Stimulated activated CD4-positive, alpha-beta T cell treated with anti-CD3 and anti-CD28 coated beads, Interleukin-15, amount 100 ng/mL, for 24 hours (primary cell): ENCODE data around the gene RECQL5.

ENCODE experiments used
- DNase-seq: peaks from one replicate; pipeline ENCODE4 v3.0.0-alpha.2; 2020

The RECQL5 gene

DNA sequence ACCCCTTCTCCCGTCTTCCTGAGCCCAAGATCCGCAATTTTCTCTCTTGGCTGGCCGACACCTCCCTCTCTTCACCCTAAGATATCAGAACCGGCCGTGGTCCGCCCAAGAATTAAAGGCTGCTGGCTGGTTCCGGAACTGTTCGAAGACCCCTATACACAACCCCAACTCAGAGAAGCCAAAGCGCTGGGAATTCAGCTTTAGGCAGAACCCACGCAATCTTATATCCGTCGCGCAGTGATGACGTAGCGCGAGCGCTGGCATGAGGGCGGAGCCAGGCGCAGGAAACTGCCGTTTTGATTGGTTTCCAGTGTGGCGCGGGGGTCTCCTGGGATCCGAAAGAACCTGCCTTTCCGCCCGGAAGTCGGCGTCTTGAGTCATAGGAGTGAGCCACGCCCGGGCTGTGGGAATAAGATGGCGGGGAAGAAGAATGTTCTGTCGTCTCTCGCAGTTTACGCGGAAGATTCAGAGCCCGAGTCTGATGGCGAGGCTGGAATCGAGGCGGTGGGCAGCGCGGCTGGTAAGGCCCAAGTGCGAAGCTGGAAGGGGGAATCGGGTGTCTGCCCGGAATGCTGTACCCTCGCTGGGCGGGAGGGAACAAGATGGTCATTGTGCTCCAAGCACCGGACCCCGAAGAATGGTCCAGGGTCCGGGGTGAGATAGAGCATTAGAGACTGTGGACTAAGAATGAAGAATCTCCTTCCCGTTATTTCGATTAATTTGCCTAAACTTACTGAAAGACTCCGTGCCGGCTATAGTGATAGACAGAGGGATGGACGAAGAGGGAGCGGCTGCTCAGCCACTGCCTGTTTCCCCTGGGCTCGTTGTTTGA, at the start of gene RECQL5, which contains the start of gene SAP30BP:
RECQL5 (minus strand) TSS at position 196 of the 832 bp plus-strand sequence. CDS start 597 bp downstream, outside the sequence.
SAP30BP (plus strand) TSS at position 380 of the 832 bp plus-strand sequence; CDS start at position 415, 35 bp downstream.
- peak; percentile 98 for DNase-seq

GRCh38 chr17:75712446-75712845, 45.5 kb upstream of the RECQL5 start:
- DNase-seq: no peak

DNA sequence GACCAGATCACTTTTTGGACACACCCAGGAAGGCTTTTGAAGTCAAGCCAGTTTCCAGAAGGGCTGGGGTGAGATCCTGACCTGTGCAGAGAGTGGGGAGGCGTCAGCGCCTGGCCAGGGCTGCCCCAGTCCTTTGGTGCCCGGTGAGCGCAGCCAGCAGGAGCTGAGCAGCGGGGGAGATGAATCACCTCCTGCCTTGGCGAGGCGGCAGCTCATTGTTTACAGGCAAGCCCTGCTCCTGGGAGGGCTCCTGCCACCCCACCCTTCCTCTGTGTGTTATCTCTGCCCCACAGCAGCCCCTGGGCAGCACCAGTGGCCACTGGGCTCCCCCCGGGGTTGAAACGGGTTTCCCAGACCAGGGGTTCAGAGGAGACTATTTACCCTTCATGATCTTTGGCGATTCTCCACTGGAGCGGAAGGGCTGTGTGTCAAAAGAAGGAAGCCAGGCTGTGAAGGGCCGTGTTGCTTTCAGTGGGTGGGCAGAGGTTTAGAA, 40.2 kb upstream of the RECQL5 start:
- DNase-seq: no peak

DNA sequence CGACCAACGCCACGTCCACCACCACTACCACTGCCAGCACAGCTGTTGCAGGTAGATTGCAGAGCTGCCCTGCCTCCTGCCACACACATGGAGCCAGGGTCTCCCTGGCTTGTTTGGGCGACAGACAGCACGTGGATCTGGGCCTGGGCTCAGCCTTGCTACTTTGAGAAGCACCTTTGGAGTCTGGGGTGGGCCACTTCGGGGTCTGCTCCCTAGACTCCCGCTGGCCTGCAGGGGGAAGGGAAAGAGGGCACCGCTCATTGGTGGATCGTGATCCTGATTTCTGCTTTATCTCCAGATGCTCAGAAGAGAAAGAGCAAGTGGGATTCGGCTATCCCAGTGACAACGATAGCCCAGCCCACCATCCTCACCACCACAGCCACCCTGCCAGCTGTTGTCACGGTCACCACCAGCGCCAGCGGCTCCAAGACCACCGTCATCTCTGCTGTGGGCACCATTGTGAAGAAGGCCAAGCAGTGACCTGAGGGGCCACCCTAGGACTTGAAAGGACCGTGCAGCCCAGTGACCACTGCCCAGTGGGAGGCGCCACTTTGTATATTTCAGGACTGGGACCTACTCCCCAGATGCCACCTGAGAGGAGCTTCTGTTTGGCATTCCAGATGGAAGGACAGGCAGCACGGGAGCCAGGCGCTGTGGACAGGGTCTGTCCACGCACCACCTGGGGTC, 39.2 kb upstream of the RECQL5 start:
- DNase-seq: no peak

DNA sequence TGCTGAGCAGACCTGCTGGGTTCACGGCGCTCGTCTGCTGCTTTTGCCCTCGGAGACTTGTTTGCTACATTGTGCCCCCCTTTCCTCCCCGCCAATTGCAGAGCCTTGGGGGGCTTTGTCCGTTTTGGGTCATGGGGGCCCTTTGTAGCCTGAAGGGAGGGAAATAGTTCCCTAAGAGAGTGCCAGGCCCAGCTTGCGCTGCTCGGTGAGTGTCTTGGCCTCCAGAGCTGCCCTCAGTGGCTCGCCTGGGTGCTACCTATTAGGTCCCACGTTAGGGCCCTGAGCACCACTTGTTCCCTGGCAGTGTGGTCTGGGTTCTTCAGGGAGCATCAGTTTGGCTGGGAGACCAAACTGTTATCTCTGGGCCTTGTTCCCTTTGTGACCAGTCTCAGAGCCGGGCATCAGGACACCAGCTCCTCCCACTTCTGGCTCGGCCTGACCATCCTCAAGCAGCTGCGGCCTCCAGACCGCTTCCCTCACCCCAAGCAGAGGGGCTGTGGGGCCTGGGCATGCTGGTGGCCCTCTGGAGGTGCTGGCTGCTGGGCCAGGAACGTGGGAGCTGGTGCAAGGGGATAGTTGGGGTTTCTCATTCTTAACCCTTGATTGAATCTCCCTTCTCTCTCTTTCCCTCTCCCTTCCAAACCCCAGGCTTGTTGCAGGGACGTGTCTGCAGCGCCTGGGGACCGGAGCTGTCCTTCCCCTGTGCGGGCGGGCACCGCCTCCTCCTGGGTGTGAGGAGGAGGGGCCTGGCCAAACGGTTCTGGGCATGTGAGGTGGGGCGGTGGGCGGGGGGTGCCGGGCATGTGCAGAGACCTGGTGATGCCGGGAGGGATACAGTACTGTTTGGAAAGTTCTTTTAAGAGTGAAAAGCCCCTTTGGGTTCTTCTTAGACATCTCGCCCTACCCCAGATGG, 38.3 kb upstream of the RECQL5 start:
- DNase-seq: no peak

DNA sequence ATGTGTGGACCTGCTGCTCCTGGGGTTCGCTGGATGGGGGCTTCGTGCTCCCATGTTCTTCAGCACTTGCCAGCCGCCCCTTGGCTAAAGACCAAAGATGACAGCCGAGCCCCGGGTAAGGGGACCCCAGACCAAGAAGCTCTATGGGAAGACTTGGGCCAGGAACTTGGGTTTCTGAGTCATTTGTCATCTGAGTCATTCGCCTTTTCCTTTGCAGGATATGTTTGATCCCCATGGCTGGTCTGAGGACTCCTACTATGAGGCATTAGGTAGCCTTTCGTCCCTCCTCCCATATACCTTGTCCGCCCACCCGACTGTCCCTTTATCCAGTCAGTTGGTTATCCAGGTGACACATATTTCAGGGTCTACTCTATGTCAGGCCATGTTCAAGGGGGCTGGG, 36.6 kb upstream of the RECQL5 start:
- no peak for DNase-seq

- no peak for DNase-seq
Observed at GRCh38 chr17:75703191-75703590, 36.2 kb upstream of the RECQL5 start.

GRCh38 chr17:75701288-75701687, 34.3 kb upstream of the RECQL5 start:
- DNase-seq: no peak

DNA sequence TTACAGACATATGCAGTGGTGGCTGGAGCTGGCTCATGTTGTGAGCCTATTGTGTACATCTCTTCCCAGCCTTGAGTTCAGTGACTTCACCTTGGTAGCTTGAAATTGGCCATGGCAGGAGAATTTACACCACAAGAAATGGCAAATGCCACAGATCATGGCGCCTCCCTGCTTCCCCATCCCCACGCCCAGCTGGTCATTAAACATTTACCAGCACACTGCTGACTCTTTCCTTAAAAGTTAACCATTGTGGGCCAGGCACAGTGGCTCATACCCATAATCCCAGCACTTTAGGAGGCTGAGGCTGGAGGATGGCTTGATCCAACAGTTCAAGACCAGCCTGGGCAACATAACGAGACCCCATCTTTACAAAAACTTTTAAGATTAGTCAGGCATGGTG, 31.7 kb upstream of the RECQL5 start:
- no peak for DNase-seq

GRCh38 chr17:75697651-75698291, 30.8 kb upstream of the RECQL5 start:
- no peak for DNase-seq

DNA sequence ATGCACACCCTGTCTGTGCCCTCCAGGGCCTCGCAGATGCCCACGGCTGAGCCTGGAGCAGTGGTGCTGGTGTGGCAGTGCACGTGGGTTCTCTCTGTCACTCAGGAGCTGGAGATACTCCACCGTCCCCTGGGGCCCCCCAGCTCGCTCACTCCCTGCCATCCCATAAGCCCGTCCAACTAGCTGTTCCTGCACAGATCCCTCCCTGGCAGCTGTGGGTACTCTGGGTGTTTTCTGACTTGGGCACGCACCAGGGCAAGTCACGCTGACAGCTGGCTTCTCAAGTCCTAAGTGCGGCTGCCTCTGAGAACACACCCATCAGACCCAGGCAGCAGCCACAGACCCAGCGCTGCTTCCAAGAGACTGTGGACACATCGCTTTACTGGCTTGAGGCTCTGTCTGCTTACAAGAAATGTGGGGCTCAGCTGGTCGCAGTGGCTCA, 28.9 kb upstream of the RECQL5 start:
- no peak for DNase-seq

DNA sequence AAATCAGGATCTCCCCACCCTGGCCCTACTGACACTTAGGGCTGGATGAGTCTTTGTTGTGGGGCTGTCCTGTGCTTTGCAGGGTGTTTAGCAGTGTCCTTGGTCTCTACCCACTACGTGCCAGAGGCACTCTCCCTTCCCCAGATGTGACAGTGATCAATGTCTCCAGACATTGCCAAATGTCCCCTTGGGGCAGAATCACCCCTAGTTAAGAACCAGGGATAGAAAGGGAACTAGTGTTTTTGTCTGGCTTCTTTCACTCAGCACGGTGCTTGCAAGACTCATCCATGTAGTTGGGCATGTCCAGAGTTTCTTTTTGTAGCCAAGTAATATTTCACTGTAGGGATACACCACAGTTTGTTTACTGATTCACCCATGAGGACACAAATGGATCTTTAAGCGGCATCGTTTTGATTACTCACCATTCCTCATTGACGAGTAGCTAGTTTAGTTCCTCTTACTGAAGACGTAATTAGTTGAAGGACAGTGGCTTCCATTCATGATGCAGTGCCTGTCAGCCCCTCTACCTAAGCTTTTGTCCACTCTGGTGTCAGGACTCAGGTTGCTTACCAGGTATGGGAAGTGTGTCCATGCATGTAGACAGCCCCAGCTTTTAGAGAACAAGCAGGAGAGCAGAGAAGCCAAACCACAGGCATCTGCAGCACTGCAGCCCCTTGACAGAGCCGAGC, 28.3 kb upstream of the RECQL5 start:
- DNase-seq: no peak

DNA sequence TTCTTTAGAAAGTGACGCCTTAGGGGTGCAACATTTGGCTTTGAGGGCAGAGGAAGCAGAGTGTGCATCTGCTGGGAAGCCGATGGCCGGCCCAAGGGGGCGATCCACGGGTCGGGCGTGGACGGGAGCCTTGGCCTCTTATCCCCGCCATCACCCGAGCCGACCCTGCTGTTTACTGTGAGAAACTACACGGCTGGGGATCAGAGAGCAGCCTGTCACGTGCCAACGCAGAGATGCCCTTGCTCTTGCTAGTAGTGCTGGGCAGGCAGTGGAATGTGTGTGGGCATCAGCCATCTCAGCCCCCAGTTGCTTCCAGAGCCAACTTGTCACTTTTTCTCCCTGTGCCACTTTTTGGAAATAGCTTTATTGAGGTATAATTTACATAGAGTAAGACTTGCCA, 27.6 kb upstream of the RECQL5 start:
- DNase-seq: no peak

- no peak for DNase-seq
Observed at GRCh38 chr17:75693500-75694481, 26.8 kb upstream of the RECQL5 start.

DNA sequence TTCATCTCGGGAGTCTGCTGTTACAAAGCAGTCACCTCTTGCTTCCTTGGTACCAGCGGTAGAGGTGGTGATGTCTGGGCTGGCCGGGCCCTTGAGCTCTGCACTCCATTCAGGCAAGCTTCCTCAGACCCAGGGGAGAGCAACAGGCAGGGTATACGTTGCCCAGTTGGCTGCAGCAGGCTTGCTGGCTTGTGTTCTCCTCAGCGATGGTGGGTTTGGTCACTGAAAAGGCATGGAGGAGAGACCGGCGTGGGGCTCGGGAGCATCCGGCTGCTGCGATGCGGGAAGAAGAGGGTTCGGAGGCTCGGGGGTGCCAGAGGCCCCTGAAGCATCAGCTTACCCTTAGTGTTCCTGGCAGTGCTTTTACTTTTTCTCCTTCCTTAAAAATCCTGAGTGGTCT, 26.0 kb upstream of the RECQL5 start:
- DNase-seq: no peak

DNA sequence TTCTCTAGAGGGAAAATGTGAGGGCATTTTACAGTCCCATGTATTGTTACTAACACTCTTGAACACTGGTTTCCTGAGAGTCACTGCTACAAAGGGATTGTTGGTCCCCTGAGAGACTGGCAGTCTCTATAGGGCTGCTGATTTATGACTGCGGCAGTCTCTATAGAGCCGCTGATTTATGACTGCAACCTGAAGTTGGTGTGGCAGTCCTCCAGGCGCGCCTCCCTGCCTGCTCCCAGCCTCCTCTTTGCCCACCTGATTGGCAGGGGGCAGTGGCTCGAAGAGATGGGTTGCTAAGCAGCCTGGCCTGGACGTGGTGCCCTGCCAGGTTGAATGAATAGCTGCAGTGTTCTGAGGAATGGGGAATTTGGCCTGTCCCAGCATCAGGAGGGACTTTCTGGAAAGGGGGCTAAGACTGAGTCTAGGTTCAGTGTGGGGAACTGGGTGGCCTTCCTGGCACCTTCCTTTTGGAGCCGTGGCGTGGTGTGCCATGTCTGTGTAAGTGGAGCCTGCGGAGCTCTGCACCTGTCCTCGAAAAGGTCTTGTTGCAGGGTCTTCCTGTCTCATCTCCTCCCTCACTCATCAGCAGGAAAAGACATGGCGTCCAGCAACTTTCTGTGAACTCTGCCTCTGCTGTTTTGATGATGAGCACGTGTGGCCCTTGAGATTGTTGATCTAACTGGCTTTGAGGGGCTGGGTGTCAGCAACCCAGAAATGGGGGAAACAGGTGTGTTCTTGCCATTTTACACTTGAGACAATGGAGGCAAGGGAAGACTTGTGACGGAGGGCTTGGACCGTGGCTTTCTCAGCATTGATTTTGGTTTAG, 25.1 kb upstream of the RECQL5 start:
- no peak for DNase-seq

DNA sequence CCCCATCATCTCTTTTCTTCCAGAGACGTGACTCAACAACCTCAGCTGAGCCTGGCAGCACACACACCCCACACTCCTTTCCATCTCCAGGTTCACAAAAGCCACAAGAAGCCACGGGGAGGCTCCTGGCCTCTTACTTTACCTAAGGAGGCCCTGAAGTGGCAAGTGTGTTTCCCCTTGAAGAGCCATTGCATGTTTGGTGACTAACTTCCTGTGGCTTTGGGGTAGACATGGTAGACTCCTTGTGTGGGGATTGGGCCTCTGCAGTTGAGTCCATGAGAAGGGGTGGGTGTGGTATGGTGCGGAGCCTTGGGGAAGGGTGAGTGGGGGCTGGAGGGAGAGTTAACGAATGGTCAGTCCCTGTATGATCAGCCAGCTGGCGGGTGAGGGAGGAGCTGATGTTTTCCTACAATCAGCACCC, 24.4 kb upstream of the RECQL5 start:
- peak; percentile 67 for DNase-seq

- peak; percentile 43 for DNase-seq
Observed at GRCh38 chr17:75689441-75689873, 22.5 kb upstream of the RECQL5 start.

- DNase-seq: no peak
Observed at GRCh38 chr17:75688209-75688825, 21.4 kb upstream of the RECQL5 start.
